ENCODE measurements around the gene ARRDC2. TPM values are rescaled to one million over a fixed set of nuclear protein-coding genes. Genes with fewer than 3 reads are reported as not detected.
"Not testable (repeated sequence)": the region's sequence is repeated elsewhere in the genome, so short reads cannot be mapped to it uniquely, and the experiment has no call there.

Gene ARRDC2
- total RNA-seq, 2 donors from 2014 or later = 57.1 to 75.9 TPM

DNA sequence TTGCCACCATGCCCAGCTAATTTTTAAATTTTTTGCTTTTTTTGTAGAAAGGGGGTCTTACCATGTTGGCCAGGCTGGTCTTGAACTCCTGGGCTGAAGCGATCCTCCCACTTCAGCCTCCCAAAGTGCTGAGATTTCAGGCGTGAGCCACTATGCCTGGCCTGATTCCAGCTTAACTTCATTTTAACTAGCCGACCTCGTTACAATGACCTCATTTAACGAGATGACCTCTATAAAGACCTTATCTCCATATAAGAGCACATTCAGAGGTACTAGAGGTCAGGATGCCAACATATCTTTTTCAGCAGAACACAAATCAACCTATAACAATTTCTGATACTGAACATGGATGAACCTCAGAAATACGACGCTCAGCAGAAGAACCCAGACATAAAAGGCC lies 30.5 kb upstream of the ARRDC2 start:
- no peaks in the 10 kb centered on the region for H3K9me3 ChIP-seq
- no peaks in the 10 kb centered on the region for H3K4me1 ChIP-seq (replicated peaks)
- no peaks in the 10 kb centered on the region for H3K36me3 ChIP-seq
- no peak for DNase-seq (ENCODE audit: low spot score)
- H3K27me3 ChIP-seq (replicated peaks; ENCODE audit: insufficient read depth) = no peaks in the 10 kb centered on the region
- intact Hi-C loops (cut with DNase I) = no loop called here
- 64% methylated on average over 7 of the region's 7 CpGs for WGBS
- H3K27ac ChIP-seq = no peak overlapping the region
- TF ChIP-seq POLR2AphosphoS5 (IDR thresholded peaks at IDR 0.05) = no peak
- TF ChIP-seq, protein P1, sequence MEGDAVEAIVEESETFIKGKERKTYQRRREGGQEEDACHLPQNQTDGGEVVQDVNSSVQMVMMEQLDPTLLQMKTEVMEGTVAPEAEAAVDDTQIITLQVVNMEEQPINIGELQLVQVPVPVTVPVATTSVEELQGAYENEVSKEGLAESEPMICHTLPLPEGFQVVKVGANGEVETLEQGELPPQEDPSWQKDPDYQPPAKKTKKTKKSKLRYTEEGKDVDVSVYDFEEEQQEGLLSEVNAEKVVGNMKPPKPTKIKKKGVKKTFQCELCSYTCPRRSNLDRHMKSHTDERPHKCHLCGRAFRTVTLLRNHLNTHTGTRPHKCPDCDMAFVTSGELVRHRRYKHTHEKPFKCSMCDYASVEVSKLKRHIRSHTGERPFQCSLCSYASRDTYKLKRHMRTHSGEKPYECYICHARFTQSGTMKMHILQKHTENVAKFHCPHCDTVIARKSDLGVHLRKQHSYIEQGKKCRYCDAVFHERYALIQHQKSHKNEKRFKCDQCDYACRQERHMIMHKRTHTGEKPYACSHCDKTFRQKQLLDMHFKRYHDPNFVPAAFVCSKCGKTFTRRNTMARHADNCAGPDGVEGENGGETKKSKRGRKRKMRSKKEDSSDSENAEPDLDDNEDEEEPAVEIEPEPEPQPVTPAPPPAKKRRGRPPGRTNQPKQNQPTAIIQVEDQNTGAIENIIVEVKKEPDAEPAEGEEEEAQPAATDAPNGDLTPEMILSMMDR (IDR thresholded peaks at IDR 0.05) = no peak
- TF ChIP-seq POLR2A (IDR thresholded peaks at IDR 0.05) = no peak
- no peak overlapping the region for H3K4me3 ChIP-seq

DNA sequence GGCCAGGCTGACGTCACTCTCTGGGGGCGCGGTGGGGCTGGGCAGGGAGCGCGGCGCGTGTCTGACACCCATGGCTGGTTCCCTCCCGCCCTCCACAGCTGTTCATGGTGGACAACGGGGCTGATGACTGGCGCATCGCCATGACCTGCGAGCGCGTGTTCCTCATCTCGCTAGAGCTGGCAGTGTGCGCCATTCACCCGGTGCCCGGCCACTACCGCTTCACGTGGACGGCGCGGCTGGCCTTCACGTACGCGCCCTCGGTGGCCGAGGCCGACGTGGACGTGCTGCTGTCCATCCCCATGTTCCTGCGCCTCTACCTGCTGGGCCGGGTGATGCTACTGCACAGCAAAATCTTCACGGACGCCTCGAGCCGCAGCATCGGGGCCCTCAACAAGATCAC lies 26.4 kb upstream of the ARRDC2 start:
- H3K4me3 ChIP-seq = no peak overlapping the region
- WGBS = 95% methylated on average over 38 of the region's 38 CpGs
- H3K27me3 ChIP-seq (replicated peaks; ENCODE audit: insufficient read depth) = no peaks in the 10 kb centered on the region
- DNase-seq (ENCODE audit: low spot score) = no peak
- H3K4me1 ChIP-seq (replicated peaks) = no peaks in the 10 kb centered on the region
- H3K27ac ChIP-seq = no peak overlapping the region
- TF ChIP-seq POLR2AphosphoS5 (IDR thresholded peaks at IDR 0.05) = no peak
- TF ChIP-seq, protein P1 (IDR thresholded peaks at IDR 0.05) = no peak
- no peak for TF ChIP-seq POLR2A (IDR thresholded peaks at IDR 0.05)
- intact Hi-C loops (cut with DNase I) = no loop called here
- H3K36me3 ChIP-seq = no peaks in the 10 kb centered on the region
- H3K9me3 ChIP-seq = no peaks in the 10 kb centered on the region

DNA sequence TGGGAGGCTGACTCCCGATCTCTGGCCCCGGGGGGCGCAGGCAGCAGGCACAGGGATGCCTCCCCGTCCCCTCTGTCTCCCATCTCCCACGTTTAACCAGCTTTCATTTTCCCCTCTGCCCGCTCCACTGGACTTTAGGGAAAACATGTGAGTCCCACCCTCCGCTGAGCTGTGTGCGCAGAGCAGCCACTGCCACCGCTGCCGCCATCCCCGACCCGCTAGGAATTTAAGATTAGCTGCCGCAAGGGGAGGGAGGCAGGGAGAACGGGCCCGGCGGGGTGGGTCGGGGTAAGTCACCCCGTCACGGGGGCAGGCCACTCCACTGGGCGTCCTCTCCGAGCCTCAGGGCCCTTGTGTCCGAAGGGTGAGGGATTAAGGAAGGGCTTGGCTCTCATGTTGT lies 25.5 kb upstream of the ARRDC2 start:
- H3K4me3 ChIP-seq = no peak overlapping the region
- TF ChIP-seq, protein P1 (IDR thresholded peaks at IDR 0.05) = no peak
- TF ChIP-seq POLR2AphosphoS5 (IDR thresholded peaks at IDR 0.05) (no peak), POLR2A (IDR thresholded peaks at IDR 0.05) (no peak)
- H3K4me1 ChIP-seq (replicated peaks) = no peaks in the 10 kb centered on the region
- H3K27ac ChIP-seq = no peak overlapping the region
- no peak for DNase-seq (ENCODE audit: low spot score)
- intact Hi-C loops (cut with DNase I) = no loop called here
- H3K36me3 ChIP-seq = no peaks in the 10 kb centered on the region
- H3K9me3 ChIP-seq = no peaks in the 10 kb centered on the region
- no peaks in the 10 kb centered on the region for H3K27me3 ChIP-seq (replicated peaks; ENCODE audit: insufficient read depth)
- WGBS = 92% methylated on average over 22 of the region's 22 CpGs

DNA sequence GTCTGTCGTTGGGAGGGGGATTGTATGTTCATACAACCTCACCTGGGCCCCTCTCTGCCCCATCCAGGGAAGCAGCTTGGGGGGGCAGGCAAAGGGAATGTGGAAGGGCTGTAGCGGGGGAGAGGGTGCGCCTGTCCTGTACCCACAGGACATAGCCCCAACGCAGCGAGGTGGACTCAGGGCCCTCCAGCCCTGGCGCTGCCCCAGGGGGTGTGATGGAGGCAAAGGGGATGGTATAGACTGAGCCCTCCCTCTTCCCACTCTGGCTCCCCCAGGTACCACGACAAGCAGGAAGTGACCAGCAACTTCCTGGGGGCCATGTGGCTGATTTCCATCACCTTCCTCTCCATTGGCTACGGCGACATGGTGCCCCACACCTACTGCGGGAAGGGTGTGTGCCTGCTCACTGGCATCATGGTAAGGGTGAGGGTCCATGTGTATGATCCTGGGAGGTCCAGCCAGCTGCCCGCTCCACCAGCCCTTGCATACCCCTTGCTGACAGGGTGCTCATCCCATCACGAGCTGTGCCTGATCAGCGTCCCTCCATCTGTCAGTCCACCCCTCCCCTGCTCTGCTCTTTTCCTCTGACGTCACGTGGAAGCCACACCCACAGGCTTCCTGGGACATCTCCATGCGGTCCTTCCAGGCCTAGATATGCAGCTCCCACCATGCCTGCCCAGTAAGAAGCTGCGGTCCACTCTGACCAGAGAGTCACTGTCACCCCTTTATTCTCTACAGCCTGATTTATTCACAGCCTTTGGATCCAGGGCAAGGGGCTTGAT lies 22.7 kb upstream of the ARRDC2 start:
- intact Hi-C loops (cut with DNase I) = no loop called here

DNA sequence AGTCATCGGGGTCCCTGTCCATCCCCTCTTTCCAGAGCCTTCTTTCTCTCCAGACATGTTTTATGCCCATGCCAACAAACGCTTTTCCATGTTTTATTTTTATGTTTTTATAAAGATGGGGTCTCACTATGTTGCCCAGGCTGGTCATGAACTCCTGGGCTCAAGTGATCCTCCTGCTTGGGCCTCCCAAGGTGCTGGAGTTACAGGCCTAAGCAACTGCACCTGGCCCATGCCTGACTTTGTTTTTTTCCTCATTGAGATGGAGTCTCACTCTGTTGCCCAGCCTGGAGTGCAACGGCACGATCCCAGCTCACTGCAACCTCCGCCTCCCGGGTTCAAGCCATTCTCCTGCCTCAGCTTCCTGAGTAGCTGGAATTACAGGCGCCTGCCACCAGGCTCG lies 21.4 kb upstream of the ARRDC2 start:
- H3K4me1 ChIP-seq (replicated peaks); DNase-seq (ENCODE audit: low spot score); H3K36me3 ChIP-seq; H3K27me3 ChIP-seq (replicated peaks; ENCODE audit: insufficient read depth); H3K27ac ChIP-seq; intact Hi-C loops (cut with DNase I); H3K4me3 ChIP-seq; H3K9me3 ChIP-seq: not testable (repeated sequence)
- WGBS = 93% methylated on average over 8 of the region's 8 CpGs

More for the DNA sequence above, 22.7 kb upstream of the ARRDC2 start:
- no peaks in the 10 kb centered on the region for H3K9me3 ChIP-seq
- no peaks in the 10 kb centered on the region for H3K4me1 ChIP-seq (replicated peaks)
- no peaks in the 10 kb centered on the region for H3K36me3 ChIP-seq
- 77% methylated on average over 17 of the region's 17 CpGs for WGBS
- H3K27me3 ChIP-seq (replicated peaks; ENCODE audit: insufficient read depth) = no peaks in the 10 kb centered on the region
- TF ChIP-seq POLR2A (IDR thresholded peaks at IDR 0.05) (no peak), POLR2AphosphoS5 (IDR thresholded peaks at IDR 0.05) (no peak)
- TF ChIP-seq, protein P1 (IDR thresholded peaks at IDR 0.05) = no peak
- H3K27ac ChIP-seq = no peak overlapping the region
- no peak for DNase-seq (ENCODE audit: low spot score)
- no peak overlapping the region for H3K4me3 ChIP-seq
